OCI-LY3 (cell line): ENCODE results near the gene CIB4.
"Not testable (repeated sequence)": the region's sequence is repeated elsewhere in the genome, so short reads cannot be mapped to it uniquely, and the experiment has no call there.

Source experiments
- H2AFZ ChIP-seq: fragments of 200-600, 300-600 bp; shearing (Covaris generic); 2 replicates; pipeline ENCODE4 v1.6.0; 2014; ENCODE audit warnings: antibody characterized with exemption, low read depth, low read length
- H3K27ac ChIP-seq: fragments of 200-600, 300-600 bp; sonication (generic); 2 replicates; pipeline ENCODE4 v1.5.1; 2014; ENCODE audit warnings: mild to moderate bottlenecking, low read length, moderate library complexity, mixed read lengths
- H3K27me3 ChIP-seq: fragments of 200-600, 300-600 bp; sonication (generic); 2 replicates; pipeline ENCODE4 v1.6.1; 2014; ENCODE audit warnings: low read depth, low read length, mixed read lengths
- H3K36me3 ChIP-seq: fragments of 200-600, 300-600 bp; sonication (generic); replicated peaks from 2 replicates; pipeline ENCODE3; 2014; ENCODE audit warnings: low read depth, low read length, mixed read lengths
- H3K4me1 ChIP-seq: fragments of 300-600, 200-600 bp; sonication (generic); 2 replicates; pipeline ENCODE4 v1.6.1; 2014; ENCODE audit warnings: low read length, mixed read lengths
- H3K4me2 ChIP-seq: fragments of 200-600, 300-600 bp; sonication (generic); 2 replicates; pipeline ENCODE4 v1.6.1; 2014; ENCODE audit warnings: low read length, mixed read lengths
- H3K4me3 ChIP-seq: fragments of 300-600, 200-600 bp; sonication (generic); 2 replicates; pipeline ENCODE4 v1.5.1; 2014; ENCODE audit warnings: antibody characterized with exemption, mild to moderate bottlenecking, low read length, moderate library complexity
- H3K79me2 ChIP-seq: fragments of 300-600, 200-600 bp; shearing (Covaris generic); 2 replicates; pipeline ENCODE4 v1.6.1; 2014; ENCODE audit warnings: mild to moderate bottlenecking, low read length, mixed read lengths
- H3K9ac ChIP-seq: fragments of 300-600, 200-600 bp; shearing (Covaris generic); 2 replicates; pipeline ENCODE4 v1.6.0; 2014; ENCODE audit warnings: mild to moderate bottlenecking, low read length, moderate library complexity
- H3K9me3 ChIP-seq: fragments of 200-600, 300-600 bp; shearing (Covaris generic); 2 replicates; pipeline ENCODE4 v1.6.1; 2014; ENCODE audit warnings: low read length, mixed read lengths; ENCODE audit not compliant: insufficient read depth
- H4K20me1 ChIP-seq: fragments of 200-600, 300-600 bp; sonication (generic); 2 replicates; pipeline ENCODE4 v1.6.1; 2016; ENCODE audit warnings: low read length, mixed read lengths; ENCODE audit not compliant: insufficient read depth
- EZH2phosphoT487 ChIP-seq: fragments of 200-600 bp; shearing (Covaris generic); IDR thresholded peaks from 2 replicates; pipeline ENCODE4 v1.6.1; 2018; ENCODE audit warnings: antibody characterized with exemption, mixed run types, low read depth
- TF ChIP-seq, protein P1 (sequence below): fragments of 200-600, 300-600 bp; sonication (generic); IDR thresholded peaks from 2 replicates; pipeline ENCODE4 v1.5.1; 2014; ENCODE audit warnings: antibody characterized with exemption, low read length, low read depth

Gene CIB4

DNA sequence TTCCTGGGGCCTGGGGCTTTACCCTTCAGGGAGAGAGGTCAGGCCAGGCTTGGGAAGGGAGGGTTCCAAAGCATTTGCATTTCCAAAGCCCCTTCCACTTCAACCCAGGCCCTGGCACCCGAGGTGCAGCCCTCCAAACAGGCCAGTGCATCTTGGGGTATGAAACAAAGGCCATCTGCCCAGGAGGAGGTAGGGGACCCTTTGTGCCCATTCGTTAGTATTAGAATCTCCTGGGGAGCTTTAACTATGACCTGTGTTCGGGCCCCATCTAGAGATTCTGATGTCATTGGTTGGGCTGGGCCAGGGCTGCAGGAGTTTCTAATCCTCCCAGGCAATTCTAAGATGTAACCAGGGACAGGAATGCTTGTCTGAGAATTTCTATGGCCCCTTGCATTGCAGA, 73.6 kb downstream of the CIB4 start:
- Histone ChIP-seq H3K27me3 (peaks cover 60% of the 10 kb centered on the region), H3K4me2 (no peak overlapping the region), H2AFZ (no peak overlapping the region), H3K9me3 (no peaks in the 10 kb centered on the region), H3K36me3 (no peaks in the 10 kb centered on the region), H3K9ac (no peak overlapping the region), H3K27ac (no peak overlapping the region), H4K20me1 (no peaks in the 10 kb centered on the region), H3K79me2 (no peaks in the 10 kb centered on the region), H3K4me3 (no peak overlapping the region), H3K4me1 (no peaks in the 10 kb centered on the region)
- TF ChIP-seq, protein P1, sequence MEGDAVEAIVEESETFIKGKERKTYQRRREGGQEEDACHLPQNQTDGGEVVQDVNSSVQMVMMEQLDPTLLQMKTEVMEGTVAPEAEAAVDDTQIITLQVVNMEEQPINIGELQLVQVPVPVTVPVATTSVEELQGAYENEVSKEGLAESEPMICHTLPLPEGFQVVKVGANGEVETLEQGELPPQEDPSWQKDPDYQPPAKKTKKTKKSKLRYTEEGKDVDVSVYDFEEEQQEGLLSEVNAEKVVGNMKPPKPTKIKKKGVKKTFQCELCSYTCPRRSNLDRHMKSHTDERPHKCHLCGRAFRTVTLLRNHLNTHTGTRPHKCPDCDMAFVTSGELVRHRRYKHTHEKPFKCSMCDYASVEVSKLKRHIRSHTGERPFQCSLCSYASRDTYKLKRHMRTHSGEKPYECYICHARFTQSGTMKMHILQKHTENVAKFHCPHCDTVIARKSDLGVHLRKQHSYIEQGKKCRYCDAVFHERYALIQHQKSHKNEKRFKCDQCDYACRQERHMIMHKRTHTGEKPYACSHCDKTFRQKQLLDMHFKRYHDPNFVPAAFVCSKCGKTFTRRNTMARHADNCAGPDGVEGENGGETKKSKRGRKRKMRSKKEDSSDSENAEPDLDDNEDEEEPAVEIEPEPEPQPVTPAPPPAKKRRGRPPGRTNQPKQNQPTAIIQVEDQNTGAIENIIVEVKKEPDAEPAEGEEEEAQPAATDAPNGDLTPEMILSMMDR: no peak
- TF ChIP-seq EZH2phosphoT487: no peak

DNA sequence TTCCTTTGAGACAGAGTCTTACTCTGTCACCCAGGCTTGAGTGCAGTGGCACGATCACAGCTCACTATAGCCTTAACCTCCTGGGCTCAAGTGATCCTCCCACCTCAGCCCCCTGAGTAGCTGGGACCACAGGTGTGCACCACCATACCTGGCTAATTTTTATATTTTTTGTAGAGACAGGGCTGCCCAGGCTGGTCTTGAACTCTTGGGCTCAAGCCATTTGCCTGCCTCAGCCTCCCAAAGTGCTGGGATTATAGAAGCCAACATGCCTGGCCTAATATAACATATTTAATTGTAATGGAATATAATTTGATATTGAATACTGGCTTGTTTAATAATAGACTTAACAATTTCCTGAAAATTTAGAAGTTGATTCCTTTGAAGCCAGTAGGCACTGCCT, 74.4 kb downstream of the CIB4 start:
- H3K79me2 ChIP-seq, H3K4me2 ChIP-seq, H2AFZ ChIP-seq, H3K27ac ChIP-seq, H3K4me1 ChIP-seq, H3K36me3 ChIP-seq, H4K20me1 ChIP-seq, H3K4me3 ChIP-seq, H3K9ac ChIP-seq, H3K9me3 ChIP-seq: not testable (repeated sequence)
- peaks cover 52% of the 10 kb centered on the region for H3K27me3 ChIP-seq

DNA sequence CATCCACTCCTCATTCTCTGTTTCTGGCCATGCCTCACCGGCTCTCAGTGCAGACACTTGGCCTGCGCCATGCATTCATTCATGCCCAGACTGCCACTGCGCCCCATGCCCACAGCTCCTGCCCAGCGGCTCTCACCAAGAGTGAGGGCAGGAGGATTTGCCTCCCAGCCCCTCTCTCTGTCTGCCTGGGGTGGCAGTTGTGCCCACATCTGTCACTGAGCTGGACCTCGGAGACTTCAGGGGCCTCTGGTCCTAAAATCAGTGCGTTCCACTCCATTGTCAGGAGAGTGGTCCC, 75.1 kb downstream of the CIB4 start:
- H3K4me1 ChIP-seq: no peaks in the 10 kb centered on the region
- no peak overlapping the region for H3K4me2 ChIP-seq
- H3K9ac ChIP-seq: no peak overlapping the region
- no peaks in the 10 kb centered on the region for H3K79me2 ChIP-seq
- peaks cover 45% of the 10 kb centered on the region for H3K27me3 ChIP-seq
- TF ChIP-seq EZH2phosphoT487: no peak
- no peaks in the 10 kb centered on the region for H4K20me1 ChIP-seq
- H3K36me3 ChIP-seq: no peaks in the 10 kb centered on the region
- no peak overlapping the region for H3K4me3 ChIP-seq
- no peaks in the 10 kb centered on the region for H3K9me3 ChIP-seq
- H2AFZ ChIP-seq: no peak overlapping the region
- no peak overlapping the region for H3K27ac ChIP-seq

DNA sequence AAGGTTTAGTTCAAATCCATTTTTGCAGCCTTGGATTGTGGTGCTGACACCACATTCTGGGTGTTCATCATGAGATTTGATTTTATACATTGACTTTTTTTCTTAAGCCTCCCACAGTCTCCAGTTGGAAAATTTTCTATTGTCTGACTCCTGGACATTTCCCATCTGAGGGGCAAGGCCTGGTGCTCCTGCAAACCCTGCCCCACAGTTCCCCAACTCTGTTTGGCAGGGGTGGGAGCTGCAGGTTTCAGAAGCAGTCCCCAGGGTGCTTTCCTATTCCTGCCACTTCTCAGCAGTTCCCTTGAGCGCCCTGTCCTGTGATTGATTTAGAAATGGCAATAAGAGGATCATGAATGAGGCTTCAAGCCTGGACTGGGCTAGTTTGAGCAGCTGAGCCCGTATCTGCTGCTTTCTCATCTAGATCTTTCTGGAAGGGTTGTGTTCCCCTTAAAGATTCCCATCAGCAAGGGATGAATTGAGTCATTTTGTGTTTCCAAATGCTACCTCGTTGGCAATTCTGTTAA, 77.0 kb downstream of the CIB4 start:
- no peaks in the 10 kb centered on the region for H4K20me1 ChIP-seq
- no peak overlapping the region for H3K4me2 ChIP-seq
- peaks cover 41% of the 10 kb centered on the region for H3K27me3 ChIP-seq
- H3K27ac ChIP-seq: no peak overlapping the region
- H3K4me3 ChIP-seq: no peak overlapping the region
- H2AFZ ChIP-seq: no peak overlapping the region
- H3K4me1 ChIP-seq: no peaks in the 10 kb centered on the region
- H3K36me3 ChIP-seq: no peaks in the 10 kb centered on the region
- no peak overlapping the region for H3K9ac ChIP-seq
- TF ChIP-seq, protein P1: no peak
- TF ChIP-seq EZH2phosphoT487: no peak
- no peaks in the 10 kb centered on the region for H3K9me3 ChIP-seq
- H3K79me2 ChIP-seq: no peaks in the 10 kb centered on the region

DNA sequence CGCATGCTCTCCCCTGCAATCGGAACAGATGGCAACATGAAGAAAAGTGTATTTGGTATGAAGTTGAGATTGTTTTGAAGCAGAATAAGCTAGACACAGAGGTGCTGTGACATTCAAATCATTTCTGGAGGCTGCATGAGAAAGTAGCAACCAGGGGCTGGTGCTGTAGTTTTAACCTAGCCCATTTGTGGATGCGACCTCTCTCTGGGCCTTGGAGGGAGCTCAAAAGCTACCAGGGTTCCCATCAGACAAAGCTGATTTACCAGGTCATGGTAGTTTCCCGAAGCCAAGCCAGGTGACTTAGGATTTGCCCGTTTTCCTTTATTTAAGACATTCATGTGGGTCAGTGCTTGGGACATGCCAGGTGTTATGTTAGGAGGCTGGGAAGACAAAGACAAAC, 77.5 kb downstream of the CIB4 start:
- TF ChIP-seq, protein P1: no peak
- no peak for TF ChIP-seq EZH2phosphoT487
- no peak overlapping the region for H3K27ac ChIP-seq
- H3K27me3 ChIP-seq: peaks cover 41% of the 10 kb centered on the region
- H3K36me3 ChIP-seq: no peaks in the 10 kb centered on the region
- H3K4me1 ChIP-seq: no peaks in the 10 kb centered on the region
- H3K9ac ChIP-seq: no peak overlapping the region
- no peak overlapping the region for H3K4me3 ChIP-seq
- H2AFZ ChIP-seq: no peak overlapping the region
- H4K20me1 ChIP-seq: no peaks in the 10 kb centered on the region
- H3K9me3 ChIP-seq: no peaks in the 10 kb centered on the region
- H3K79me2 ChIP-seq: no peaks in the 10 kb centered on the region
- no peak overlapping the region for H3K4me2 ChIP-seq
